Liver (tissue), 9 donors: ENCODE measurements around the gene RAI14. TPM values are rescaled to one million over a fixed set of nuclear protein-coding genes. Genes with fewer than 3 reads are reported as not detected.
"Not testable (repeated sequence)": the region's sequence is repeated elsewhere in the genome, so short reads cannot be mapped to it uniquely, and the experiment has no call there.

ENCODE experiments used
- DNase-seq: peaks from one replicate; pipeline ENCODE4 v3.0.0-alpha.2; 2017; ENCODE audit warnings: low spot score
- H3K27ac ChIP-seq, 2 donors: one replicate each; pipeline ENCODE4 v1.7.0; 2013; ENCODE audit warnings: inconsistent platforms in 2 of 2, low read length in 2 of 2, control low read depth in 1 of 2, low read depth in 1 of 2, mild to moderate bottlenecking in 1 of 2
- H3K27me3 ChIP-seq, 4 donors: one replicate each; pipeline versions ENCODE4 v1.6.1 to v1.7.0; 2013; ENCODE audit warnings: low read length in 3 of 4, inconsistent platforms in 1 of 4, mild to moderate bottlenecking in 1 of 4, moderate library complexity in 1 of 4; ENCODE audit not compliant: control insufficient read depth in 4 of 4, insufficient read depth in 4 of 4
- H3K36me3 ChIP-seq, 4 donors: one replicate each; pipeline versions ENCODE4 v1.6.1 to v1.7.0; 2013; ENCODE audit warnings: low read length in 3 of 4, mild to moderate bottlenecking in 3 of 4, low read depth in 1 of 4, moderate library complexity in 1 of 4; ENCODE audit not compliant: control insufficient read depth in 4 of 4, insufficient read depth in 3 of 4
- H3K4me1 ChIP-seq, 4 donors: one replicate each; pipeline versions ENCODE4 v1.6.1 to v1.7.0; 2013; ENCODE audit warnings: low read length in 3 of 4, mild to moderate bottlenecking in 3 of 4, moderate library complexity in 1 of 4; ENCODE audit not compliant: control insufficient read depth in 4 of 4, insufficient read depth in 4 of 4
- H3K4me3 ChIP-seq, 3 donors: one replicate each; pipeline versions ENCODE4 v1.6.1 to v1.7.0; 2013; ENCODE audit warnings: low read length in 3 of 3, control low read depth in 1 of 3, low read depth in 1 of 3, mild to moderate bottlenecking in 1 of 3
- H3K9ac ChIP-seq, 2 donors: one replicate each; pipeline ENCODE4 v1.7.0; 2013; ENCODE audit warnings: low read length in 2 of 2, mild to moderate bottlenecking in 2 of 2, moderate library complexity in 2 of 2, control low read depth in 1 of 2, low read depth in 1 of 2
- H3K9me3 ChIP-seq, 4 donors: one replicate each; pipeline versions ENCODE4 v1.6.1 to v1.7.0; 2013; ENCODE audit warnings: low read length in 3 of 4; ENCODE audit not compliant: control insufficient read depth in 4 of 4
- ATF3 ChIP-seq: IDR thresholded peaks from 2 replicates; pipeline ENCODE4 v1.6.1; 2016; ENCODE audit warnings: antibody characterized with exemption
- EGR1 ChIP-seq, 2 donors: IDR thresholded peaks; 2 replicates each; pipeline ENCODE4 v1.6.1; 2016 to 2018; ENCODE audit warnings: antibody characterized with exemption in 2 of 2, low read depth in 2 of 2
- FOXA1 ChIP-seq: IDR thresholded peaks from 2 replicates; pipeline ENCODE4 v1.6.1; 2016; ENCODE audit warnings: antibody characterized with exemption
- GABPA ChIP-seq, 2 donors: IDR thresholded peaks in 1 of 2; conservative IDR thresholded peaks in 1 of 2; 2 replicates each; pipeline ENCODE4 v1.6.1; 2016; ENCODE audit warnings: antibody characterized with exemption in 2 of 2, mild to moderate bottlenecking in 1 of 2, moderate library complexity in 1 of 2
- HNF4A ChIP-seq, 2 donors: conservative IDR thresholded peaks; 2 replicates each; pipeline ENCODE4 v1.6.1; 2016; ENCODE audit warnings: antibody characterized with exemption in 2 of 2, mild to moderate bottlenecking in 2 of 2
- HNF4G ChIP-seq: IDR thresholded peaks from 2 replicates; pipeline ENCODE4 v1.6.1; 2016; ENCODE audit warnings: antibody characterized with exemption
- JUND ChIP-seq, 2 donors: IDR thresholded peaks; 2 replicates each; pipeline ENCODE4 v1.6.1; 2016; ENCODE audit warnings: antibody characterized with exemption in 2 of 2
- MAX ChIP-seq: IDR thresholded peaks from 2 replicates; pipeline ENCODE4 v1.6.1; 2016; ENCODE audit warnings: antibody characterized with exemption
- NR2F2 ChIP-seq: IDR thresholded peaks from 2 replicates; pipeline ENCODE4 v1.6.1; 2016; ENCODE audit warnings: antibody characterized with exemption
- RAD21 ChIP-seq, 2 donors: IDR thresholded peaks; 2 replicates each; pipeline ENCODE4 v1.6.1; 2016; ENCODE audit warnings: antibody characterized with exemption in 2 of 2, mild to moderate bottlenecking in 2 of 2
- REST ChIP-seq: IDR thresholded peaks from 2 replicates; pipeline ENCODE4 v1.6.1; 2016; ENCODE audit warnings: antibody characterized with exemption, mild to moderate bottlenecking
- RXRA ChIP-seq, 2 donors: IDR thresholded peaks; 2 replicates each; pipeline ENCODE4 v1.6.1; 2017 to 2018; ENCODE audit warnings: antibody characterized with exemption in 2 of 2, mild to moderate bottlenecking in 1 of 2
- SP1 ChIP-seq: IDR thresholded peaks from 2 replicates; pipeline ENCODE4 v1.6.1; 2018; ENCODE audit warnings: antibody characterized with exemption, mild to moderate bottlenecking
- TAF1 ChIP-seq: conservative IDR thresholded peaks from 2 replicates; pipeline ENCODE4 v1.6.1; 2016; ENCODE audit warnings: antibody characterized with exemption, mild to moderate bottlenecking
- YY1 ChIP-seq: IDR thresholded peaks from 2 replicates; pipeline ENCODE4 v1.6.1; 2016; ENCODE audit warnings: antibody characterized with exemption, mild to moderate bottlenecking
- ZBTB33 ChIP-seq: IDR thresholded peaks from 2 replicates; pipeline ENCODE4 v1.6.1; 2016; ENCODE audit warnings: antibody characterized with exemption
- WGBS: extraction: QIAGEN DNeasy Blood & Tissue Kit; methylation state at CpG from one replicate; pipeline ENCODE4 v1.1.7; 2013; 5-methylcytosine and 5-hydroxymethylcytosine counted together
- polyA plus RNA-seq, 2 donors: library from polyadenylated mRNA; stranded (reverse) in 1 of 2; unstranded in 1 of 2; fragments of 200-250 nt in 1 of 2; fragments of >200 nt in 1 of 2; fragmentation: Nextera tagmentation in 1 of 2; extraction: Ambion mirVana in 1 of 2; gene quantifications; one replicate each; pipeline versions ENCODE4 v1.2.1 to v1.2.3, GENCODE V29; 2013 to 2015
- total RNA-seq, 2 donors: library from RNA; depleted of rRNA; stranded (reverse); fragments of >200 nt; gene quantifications; one replicate each; pipeline ENCODE4 v1.2.3, GENCODE V29; 2014
- donor health status: healthy.
- donor health status: healthy.
- donor health status: healthy.
- donor health status: healthy.
- donor health status: healthy.

Gene RAI14
- total and polyA plus RNA-seq, 4 donors = 7.8 to 21.4 (median 11.4) TPM

GRCh38 chr5:34826347-34826746 is 170.2 kb downstream of the RAI14 start:
- Histone ChIP-seq H3K4me3 (no peak overlapping the region), H3K36me3 (peaks cover 4 to 73% (median 62%) of the 10 kb centered on the region in 4 donors), H3K27me3 (no peaks in the 10 kb centered on the region), H3K9ac (no peak overlapping the region), H3K4me1 (no peaks in the 10 kb centered on the region), H3K9me3 (no peaks in the 10 kb centered on the region), H3K27ac (no peak overlapping the region)
- WGBS = 78% methylated on average over 6 of the region's 6 CpGs
- no peak for TF ChIP-seq TAF1
- TF ChIP-seq JUND (IDR thresholded peaks at IDR 0.05) = no peak
- TF ChIP-seq EGR1 (IDR thresholded peaks at IDR 0.05; ENCODE audit: low read depth in 2 of 2) = no peak
- TF ChIP-seq HNF4A (conservative IDR thresholded peaks at IDR 0.05) = no peak
- TF ChIP-seq SP1 = no peak
- no peak for TF ChIP-seq FOXA1
- no peak for TF ChIP-seq ZBTB33
- no peak for TF ChIP-seq RAD21 (IDR thresholded peaks at IDR 0.05)
- TF ChIP-seq YY1 = no peak
- no peak for TF ChIP-seq RXRA (IDR thresholded peaks at IDR 0.05)
- no peak for TF ChIP-seq ATF3
- no peak for TF ChIP-seq MAX
- DNase-seq = no peak

GRCh38 chr5:34827588-34828506 is 171.7 kb downstream of the RAI14 start:
- H3K36me3 ChIP-seq = peaks cover 4 to 83% (median 63%) of the 10 kb centered on the region in 4 donors
- no peak for DNase-seq
- no peaks in the 10 kb centered on the region for H3K4me1 ChIP-seq
- H3K27ac ChIP-seq = no peak overlapping the region
- no peak for TF ChIP-seq REST
- TF ChIP-seq EGR1 (IDR thresholded peaks at IDR 0.05; ENCODE audit: low read depth in 2 of 2) = no peak
- TF ChIP-seq FOXA1 = no peak
- TF ChIP-seq GABPA (IDR thresholded peaks at IDR 0.05 in 1 of 2, conservative IDR thresholded peaks at IDR 0.05 in 1 of 2) = no peak
- TF ChIP-seq NR2F2 = no peak
- TF ChIP-seq JUND (IDR thresholded peaks at IDR 0.05) = no peak
- TF ChIP-seq RAD21 (IDR thresholded peaks at IDR 0.05) = no peak
- no peak for TF ChIP-seq YY1
- TF ChIP-seq RXRA (IDR thresholded peaks at IDR 0.05) = no peak
- no peak for TF ChIP-seq ATF3
- TF ChIP-seq ZBTB33 = no peak
- TF ChIP-seq HNF4G = no peak
- no peak overlapping the region for H3K4me3 ChIP-seq
- H3K9ac ChIP-seq = no peak overlapping the region
- WGBS = 93% methylated on average over 6 of the region's 6 CpGs
- no peaks in the 10 kb centered on the region for H3K9me3 ChIP-seq
- no peaks in the 10 kb centered on the region for H3K27me3 ChIP-seq

GRCh38 chr5:34830827-34831226 is 174.7 kb downstream of the RAI14 start:
- H3K9ac ChIP-seq, H3K9me3 ChIP-seq, H3K4me3 ChIP-seq, H3K27me3 ChIP-seq, H3K4me1 ChIP-seq, H3K27ac ChIP-seq, DNase-seq: not testable (repeated sequence)
- peaks cover 2 to 57% (median 47%) of the 10 kb centered on the region in 4 donors for H3K36me3 ChIP-seq
- WGBS = 82% methylated on average over 7 of the region's 7 CpGs
